GM12878 (cell line): ENCODE measurements around the gene KPNA1. TPM values are rescaled to one million over a fixed set of nuclear protein-coding genes. Genes with fewer than 3 reads are reported as not detected.
A peak's percentile ranks its signal among the peaks of the same experiment; 100 is the strongest.

Experiments used
- BACH1 ChIP-seq: fragments of 450-650 bp; IDR thresholded peaks from 2 replicates; pipeline ENCODE4 v1.6.1; 2017; ENCODE audit warnings: mild to moderate bottlenecking, borderline replicate concordance
- CBFB ChIP-seq: IDR thresholded peaks from 2 replicates; pipeline ENCODE4 v1.6.1; 2016; ENCODE audit warnings: antibody characterized with exemption, low read depth
- CHD1 ChIP-seq: IDR thresholded peaks from 2 replicates; pipeline ENCODE4 v1.6.1; 2012; ENCODE audit warnings: low read depth, low read length, improper control_type of control experiment
- CREB1 ChIP-seq: IDR thresholded peaks from 2 replicates; pipeline ENCODE4 v1.6.1; 2012; ENCODE audit warnings: low read depth, mild to moderate bottlenecking, inconsistent platforms
- EP300 ChIP-seq, 2 experiments: fragments of 150-350 bp in 1 of 2; IDR thresholded peaks; 2 replicates each; pipeline ENCODE4 v1.6.1; 2011 to 2012; ENCODE audit warnings: low read depth in 2 of 2, low read length in 2 of 2, borderline replicate concordance in 1 of 2, improper control_type of control experiment in 1 of 2, inconsistent platforms in 1 of 2; ENCODE audit not compliant: control insufficient read depth in 1 of 2
- ESRRA ChIP-seq: IDR thresholded peaks from 2 replicates; pipeline ENCODE4 v1.6.1; 2012; ENCODE audit warnings: mild to moderate bottlenecking, low read length, improper control_type of control experiment
- HDAC2 ChIP-seq: fragments of 200-600 bp; sonication (generic); IDR thresholded peaks from 2 replicates; pipeline ENCODE4 v1.6.1; 2017
- MEF2B ChIP-seq: fragments of 450-650 bp; IDR thresholded peaks from 2 replicates; pipeline ENCODE4 v1.6.1; 2018; ENCODE audit warnings: mild to moderate bottlenecking, moderate library complexity; ENCODE audit not compliant: partially characterized antibody, poor library complexity, severe bottlenecking
- NR2C1 ChIP-seq: fragments of 450-650 bp; IDR thresholded peaks from 2 replicates; pipeline ENCODE4 v1.6.1; 2017; ENCODE audit warnings: antibody characterized with exemption, mild to moderate bottlenecking, moderate library complexity
- NR2F1 ChIP-seq: fragments of 450-650 bp; conservative IDR thresholded peaks from 2 replicates; pipeline ENCODE4 v1.6.1; 2017; ENCODE audit warnings: mild to moderate bottlenecking
- RUNX3 ChIP-seq: IDR thresholded peaks from 2 replicates; pipeline ENCODE4 v1.6.1; 2012; ENCODE audit warnings: low read length, inconsistent platforms
- SMAD1 ChIP-seq: fragments of 450-650 bp; IDR thresholded peaks from 2 replicates; pipeline ENCODE4 v1.6.1; 2018; ENCODE audit warnings: mild to moderate bottlenecking, low read depth; ENCODE audit not compliant: partially characterized antibody
- SMC3 ChIP-seq: IDR thresholded peaks from 2 replicates; pipeline ENCODE4 v1.6.1; 2011; ENCODE audit warnings: low read length, improper control_type of control experiment, borderline replicate concordance
- TCF12 ChIP-seq: IDR thresholded peaks from 2 replicates; pipeline ENCODE4 v1.6.1; 2011; ENCODE audit warnings: low read depth, mild to moderate bottlenecking, low read length
- YBX1 ChIP-seq: fragments of 450-650 bp; IDR thresholded peaks from 2 replicates; pipeline ENCODE4 v1.6.1; 2016; ENCODE audit warnings: antibody characterized with exemption
- ZNF207 ChIP-seq: fragments of 450-650 bp; IDR thresholded peaks from 2 replicates; pipeline ENCODE4 v1.6.1; 2014; ENCODE audit warnings: antibody characterized with exemption, mild to moderate bottlenecking, borderline replicate concordance
- ZZZ3 ChIP-seq: IDR thresholded peaks from 2 replicates; pipeline ENCODE4 v1.6.1; 2011; ENCODE audit warnings: low read depth; ENCODE audit not compliant: control insufficient read depth, insufficient read length
- polyA plus RNA-seq, 11 experiments: library from polyadenylated mRNA; depleted of rRNA in 4 of 11; unstranded in 6 of 11; stranded (reverse) in 5 of 11; fragments of >200 nt; fragmentation: Nextera tagmentation in 4 of 11; fragmentation: Illumina TruSeq in 1 of 11; extraction: Ambion mirVana in 4 of 11; extraction: Trizol in 1 of 11; gene quantifications; 1 replicate in 1 of 11; 2 replicates in 10 of 11; pipeline versions ENCODE4 v1.2.1 to v1.2.3, GENCODE V29; 2011 to 2016; ENCODE audit warnings: inconsistent platforms in 2 of 11, missing spikeins in 2 of 11, low read depth in 1 of 11
- total RNA-seq, 4 experiments: library from RNA; depleted of rRNA in 3 of 4; stranded (reverse); fragments of >200 nt in 3 of 4; fragmentation: Illumina TruSeq in 1 of 4; extraction: Trizol in 1 of 4; gene quantifications; 2 replicates each; pipeline versions ENCODE4 v1.2.1 to v1.2.3, GENCODE V29; 2013 to 2021
- TF ChIP-seq, protein P1 (sequence below): IDR thresholded peaks from 2 replicates; pipeline ENCODE4 v1.6.1; 2012; ENCODE audit warnings: low read depth, low read length, improper control_type of control experiment
- TF ChIP-seq, protein P2 (sequence below): fragments of 450-650 bp; conservative IDR thresholded peaks from 2 replicates; pipeline ENCODE4 v1.6.1; 2017; ENCODE audit warnings: mild to moderate bottlenecking, moderate library complexity
- TF ChIP-seq, protein P3 (sequence below): IDR thresholded peaks from 2 replicates; pipeline ENCODE4 v1.6.1; 2011; ENCODE audit warnings: borderline replicate concordance, low read depth, mild to moderate bottlenecking, moderate library complexity, mixed read lengths, low read length; ENCODE audit not compliant: insufficient read depth; ENCODE audit errors: extremely low read length
- TF ChIP-seq, protein P4 (sequence below): IDR thresholded peaks from 2 replicates; pipeline ENCODE4 v1.6.1; 2011; ENCODE audit warnings: borderline replicate concordance, low read depth, mild to moderate bottlenecking, moderate library complexity, low read length; ENCODE audit not compliant: insufficient read depth, poor library complexity, severe bottlenecking
- TF ChIP-seq, protein P5 (sequence below): fragments of 450-650 bp; IDR thresholded peaks from 2 replicates; pipeline ENCODE4 v1.6.1; 2014; ENCODE audit warnings: mild to moderate bottlenecking
- TF ChIP-seq, protein P6 (sequence below): fragments of 450-650 bp; IDR thresholded peaks from 2 replicates; pipeline ENCODE4 v1.6.1; 2017; ENCODE audit warnings: low read depth, mild to moderate bottlenecking, moderate library complexity

Gene KPNA1
- total and polyA plus RNA-seq, 10 of the 15 experiments (the other 5 are each of a cell fraction or from before 2014, with no cell fraction given): 8.5 to 52.7 (median 41.0) TPM

DNA sequence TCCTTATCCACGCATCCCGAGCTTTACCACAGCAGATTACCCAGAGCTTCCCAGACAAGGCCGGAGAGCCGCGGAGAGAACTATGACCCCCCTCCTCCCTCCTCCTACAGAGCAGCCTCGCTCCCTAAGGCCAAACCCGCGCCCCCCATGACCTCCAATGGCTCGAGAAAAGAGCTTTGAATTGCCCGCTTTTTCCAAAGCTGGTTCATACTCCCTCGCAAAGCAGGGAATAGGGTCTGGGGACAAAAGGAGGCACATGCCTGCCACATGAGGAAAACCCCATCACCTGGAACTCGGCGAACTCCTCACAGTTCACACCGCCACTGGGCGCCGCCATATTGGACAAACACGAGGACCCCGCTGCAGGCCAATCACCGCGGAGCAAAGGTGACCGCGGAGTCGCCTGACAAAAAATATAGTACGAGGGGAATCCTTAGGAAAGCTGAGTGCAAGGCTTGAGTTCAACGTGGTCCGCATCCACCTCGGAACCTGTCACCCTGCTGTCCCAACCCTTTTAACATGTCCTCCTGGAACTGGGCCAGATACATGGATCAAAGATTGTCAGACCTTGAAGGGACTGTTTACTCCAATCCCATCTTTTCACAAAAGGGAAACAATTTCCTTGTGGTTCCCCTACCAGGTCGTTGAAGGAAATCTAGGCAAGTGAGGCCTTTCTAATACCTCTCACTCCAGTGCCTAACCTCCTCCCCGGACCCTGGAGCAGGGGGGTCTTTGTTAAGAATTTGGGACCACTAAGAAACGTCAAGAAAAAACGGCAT, 131.7 kb downstream of the KPNA1 start, which contains the start of gene MIX23 (continued):
- TF ChIP-seq SMAD1 (peak; percentile 17), CHD1 (no peak), YBX1 (no peak), HDAC2 (peak; percentile 98), ZNF207 (no peak), NR2F1 (peak; percentile 83), SMC3 (no peak), TCF12 (no peak), ZZZ3 (no peak), EP300 (IDR thresholded peaks at IDR 0.05; ENCODE audit: borderline replicate concordance in 1 of 2, control insufficient read depth in 1 of 2, low read depth in 2 of 2, low read length in 2 of 2) (no peak), RUNX3 (peak; percentile 62; the same call in 1 of the 2 replicates), CBFB (peak; percentile 83), MEF2B (no peak), CREB1 (peak; percentile 49), ESRRA (no peak), BACH1 (no peak), NR2C1 (peak; percentile 33; the same call in 1 of the 2 replicates)
- TF ChIP-seq, protein P1, sequence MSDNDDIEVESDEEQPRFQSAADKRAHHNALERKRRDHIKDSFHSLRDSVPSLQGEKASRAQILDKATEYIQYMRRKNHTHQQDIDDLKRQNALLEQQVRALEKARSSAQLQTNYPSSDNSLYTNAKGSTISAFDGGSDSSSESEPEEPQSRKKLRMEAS: peak; percentile 85
- TF ChIP-seq, protein P2, sequence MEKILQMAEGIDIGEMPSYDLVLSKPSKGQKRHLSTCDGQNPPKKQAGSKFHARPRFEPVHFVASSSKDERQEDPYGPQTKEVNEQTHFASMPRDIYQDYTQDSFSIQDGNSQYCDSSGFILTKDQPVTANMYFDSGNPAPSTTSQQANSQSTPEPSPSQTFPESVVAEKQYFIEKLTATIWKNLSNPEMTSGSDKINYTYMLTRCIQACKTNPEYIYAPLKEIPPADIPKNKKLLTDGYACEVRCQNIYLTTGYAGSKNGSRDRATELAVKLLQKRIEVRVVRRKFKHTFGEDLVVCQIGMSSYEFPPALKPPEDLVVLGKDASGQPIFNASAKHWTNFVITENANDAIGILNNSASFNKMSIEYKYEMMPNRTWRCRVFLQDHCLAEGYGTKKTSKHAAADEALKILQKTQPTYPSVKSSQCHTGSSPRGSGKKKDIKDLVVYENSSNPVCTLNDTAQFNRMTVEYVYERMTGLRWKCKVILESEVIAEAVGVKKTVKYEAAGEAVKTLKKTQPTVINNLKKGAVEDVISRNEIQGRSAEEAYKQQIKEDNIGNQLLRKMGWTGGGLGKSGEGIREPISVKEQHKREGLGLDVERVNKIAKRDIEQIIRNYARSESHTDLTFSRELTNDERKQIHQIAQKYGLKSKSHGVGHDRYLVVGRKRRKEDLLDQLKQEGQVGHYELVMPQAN: peak; percentile 84
- TF ChIP-seq, protein P3, sequence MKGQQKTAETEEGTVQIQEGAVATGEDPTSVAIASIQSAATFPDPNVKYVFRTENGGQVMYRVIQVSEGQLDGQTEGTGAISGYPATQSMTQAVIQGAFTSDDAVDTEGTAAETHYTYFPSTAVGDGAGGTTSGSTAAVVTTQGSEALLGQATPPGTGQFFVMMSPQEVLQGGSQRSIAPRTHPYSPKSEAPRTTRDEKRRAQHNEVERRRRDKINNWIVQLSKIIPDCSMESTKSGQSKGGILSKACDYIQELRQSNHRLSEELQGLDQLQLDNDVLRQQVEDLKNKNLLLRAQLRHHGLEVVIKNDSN: no peak
- TF ChIP-seq, protein P4, sequence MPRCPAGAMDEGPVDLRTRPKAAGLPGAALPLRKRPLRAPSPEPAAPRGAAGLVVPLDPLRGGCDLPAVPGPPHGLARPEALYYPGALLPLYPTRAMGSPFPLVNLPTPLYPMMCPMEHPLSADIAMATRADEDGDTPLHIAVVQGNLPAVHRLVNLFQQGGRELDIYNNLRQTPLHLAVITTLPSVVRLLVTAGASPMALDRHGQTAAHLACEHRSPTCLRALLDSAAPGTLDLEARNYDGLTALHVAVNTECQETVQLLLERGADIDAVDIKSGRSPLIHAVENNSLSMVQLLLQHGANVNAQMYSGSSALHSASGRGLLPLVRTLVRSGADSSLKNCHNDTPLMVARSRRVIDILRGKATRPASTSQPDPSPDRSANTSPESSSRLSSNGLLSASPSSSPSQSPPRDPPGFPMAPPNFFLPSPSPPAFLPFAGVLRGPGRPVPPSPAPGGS: no peak
- TF ChIP-seq, protein P5, sequence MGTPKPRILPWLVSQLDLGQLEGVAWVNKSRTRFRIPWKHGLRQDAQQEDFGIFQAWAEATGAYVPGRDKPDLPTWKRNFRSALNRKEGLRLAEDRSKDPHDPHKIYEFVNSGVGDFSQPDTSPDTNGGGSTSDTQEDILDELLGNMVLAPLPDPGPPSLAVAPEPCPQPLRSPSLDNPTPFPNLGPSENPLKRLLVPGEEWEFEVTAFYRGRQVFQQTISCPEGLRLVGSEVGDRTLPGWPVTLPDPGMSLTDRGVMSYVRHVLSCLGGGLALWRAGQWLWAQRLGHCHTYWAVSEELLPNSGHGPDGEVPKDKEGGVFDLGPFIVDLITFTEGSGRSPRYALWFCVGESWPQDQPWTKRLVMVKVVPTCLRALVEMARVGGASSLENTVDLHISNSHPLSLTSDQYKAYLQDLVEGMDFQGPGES: no peak
- TF ChIP-seq, protein P6, sequence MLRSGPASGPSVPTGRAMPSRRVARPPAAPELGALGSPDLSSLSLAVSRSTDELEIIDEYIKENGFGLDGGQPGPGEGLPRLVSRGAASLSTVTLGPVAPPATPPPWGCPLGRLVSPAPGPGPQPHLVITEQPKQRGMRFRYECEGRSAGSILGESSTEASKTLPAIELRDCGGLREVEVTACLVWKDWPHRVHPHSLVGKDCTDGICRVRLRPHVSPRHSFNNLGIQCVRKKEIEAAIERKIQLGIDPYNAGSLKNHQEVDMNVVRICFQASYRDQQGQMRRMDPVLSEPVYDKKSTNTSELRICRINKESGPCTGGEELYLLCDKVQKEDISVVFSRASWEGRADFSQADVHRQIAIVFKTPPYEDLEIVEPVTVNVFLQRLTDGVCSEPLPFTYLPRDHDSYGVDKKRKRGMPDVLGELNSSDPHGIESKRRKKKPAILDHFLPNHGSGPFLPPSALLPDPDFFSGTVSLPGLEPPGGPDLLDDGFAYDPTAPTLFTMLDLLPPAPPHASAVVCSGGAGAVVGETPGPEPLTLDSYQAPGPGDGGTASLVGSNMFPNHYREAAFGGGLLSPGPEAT: peak; percentile 100
